SJCRH30 (cell line): ENCODE data around the gene ARAP2. TPM values are rescaled to one million over a fixed set of nuclear protein-coding genes. Genes with fewer than 3 reads are reported as not detected.
A peak's percentile ranks its signal among the peaks of the same experiment; 100 is the strongest.

Experiments used
- DNase-seq, 2 experiments: peaks; one replicate each; pipeline ENCODE4 v3.0.0-alpha.2; 2015 to 2020
- H3K27ac ChIP-seq: fragments of 250-450 bp; sonication (Bioruptor Pico); 2 replicates; pipeline ENCODE4 v1.5.1; 2020; ENCODE audit warnings: mild to moderate bottlenecking, moderate library complexity
- H3K27me3 ChIP-seq: fragments of 250-450 bp; sonication (Bioruptor Pico); 2 replicates; pipeline ENCODE4 v1.5.1; 2020; ENCODE audit warnings: mild to moderate bottlenecking, moderate library complexity
- H3K36me3 ChIP-seq: fragments of 250-450 bp; sonication (Bioruptor Pico); 2 replicates; pipeline ENCODE4 v1.5.1; 2020; ENCODE audit warnings: mild to moderate bottlenecking, moderate library complexity
- H3K4me1 ChIP-seq: fragments of 250-450 bp; sonication (Bioruptor Pico); 2 replicates; pipeline ENCODE4 v1.5.1; 2020; ENCODE audit warnings: mild to moderate bottlenecking, moderate library complexity
- H3K4me3 ChIP-seq: fragments of 250-450 bp; sonication (Bioruptor Pico); 2 replicates; pipeline ENCODE4 v1.5.1; 2020; ENCODE audit warnings: mild to moderate bottlenecking, moderate library complexity
- H3K9me3 ChIP-seq: fragments of 250-450 bp; sonication (Bioruptor Pico); replicated peaks from 2 replicates; pipeline ENCODE4 v1.5.1; 2020; ENCODE audit warnings: mild to moderate bottlenecking, moderate library complexity
- total RNA-seq: library from RNA; depleted of rRNA; stranded (reverse); fragments of >200 nt; shearing (Covaris generic); gene quantifications from 2 replicates; pipeline ENCODE4 v1.2.3, GENCODE V29; 2014

Gene ARAP2
- total RNA-seq, 1 experiment from 2014 or later: 1.3 TPM

DNA sequence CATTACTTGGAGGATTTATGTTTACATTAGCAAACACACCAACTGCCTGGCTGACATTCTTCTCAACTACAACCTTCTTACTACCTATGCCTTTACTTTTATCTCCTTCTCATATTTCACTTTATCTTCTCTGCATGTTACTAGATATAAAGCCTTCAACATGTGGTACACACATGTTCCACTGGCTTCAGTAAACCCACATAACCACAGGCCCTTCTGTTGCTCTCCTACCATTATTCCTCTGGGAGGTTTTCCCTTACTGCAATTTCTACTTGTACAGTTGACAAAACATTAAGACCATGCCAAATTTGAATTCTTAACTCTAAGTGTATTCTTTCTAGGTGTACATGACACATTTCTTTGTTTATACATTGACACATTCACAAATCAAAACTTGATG, 133.1 kb downstream of the ARAP2 start:
- H3K4me1 ChIP-seq: no peaks in the 10 kb centered on the region
- H3K36me3 ChIP-seq: no peaks in the 10 kb centered on the region
- no peak overlapping the region for H3K27ac ChIP-seq
- no peak overlapping the region for H3K4me3 ChIP-seq
- H3K27me3 ChIP-seq: no peaks in the 10 kb centered on the region
- no peaks in the 10 kb centered on the region for H3K9me3 ChIP-seq
- peak; percentile 2 to 38 for DNase-seq

DNA sequence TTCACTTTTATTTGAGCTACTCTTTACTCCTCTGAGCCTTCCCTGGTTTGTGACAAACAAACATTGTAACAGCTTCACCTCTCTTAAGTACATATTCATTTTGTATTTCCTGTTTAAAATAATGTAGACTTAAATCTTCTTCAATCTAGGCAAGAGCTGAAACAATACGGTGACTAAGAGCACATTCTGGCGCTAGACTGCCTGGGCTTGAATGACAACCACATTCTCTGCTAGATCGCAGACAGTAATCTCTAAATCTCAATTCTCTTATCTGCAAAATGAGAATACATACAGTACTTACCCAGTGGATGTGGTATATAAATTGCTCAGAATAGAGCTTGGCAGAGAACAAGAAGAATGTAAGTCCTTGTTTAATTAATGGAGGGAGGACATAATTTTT, 144.8 kb downstream of the ARAP2 start:
- Histone ChIP-seq H3K27me3 (no peaks in the 10 kb centered on the region), H3K9me3 (no peaks in the 10 kb centered on the region), H3K4me3 (no peak overlapping the region), H3K4me1 (no peaks in the 10 kb centered on the region), H3K27ac (no peak overlapping the region), H3K36me3 (no peaks in the 10 kb centered on the region)
- DNase-seq: no peak

DNA sequence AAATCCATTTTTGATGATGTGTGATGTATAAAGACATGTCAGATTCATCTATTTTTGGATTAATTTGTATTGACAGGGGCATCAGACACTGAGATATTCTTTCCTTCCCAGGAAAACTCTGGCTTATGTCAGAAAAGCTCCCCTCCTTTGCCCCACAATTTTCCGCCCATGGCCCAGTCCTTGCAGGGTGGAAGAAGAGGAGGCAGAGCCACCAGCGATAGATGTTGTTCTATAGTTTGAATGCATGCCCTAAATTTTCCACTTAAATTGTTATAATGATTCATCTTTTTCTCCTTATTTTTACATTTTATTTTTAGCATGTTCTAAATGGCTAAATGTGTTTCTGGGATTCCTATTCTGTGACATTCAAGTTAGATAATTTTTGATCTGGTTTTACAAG, 149.3 kb downstream of the ARAP2 start:
- Histone ChIP-seq H3K27ac (no peak overlapping the region), H3K27me3 (no peaks in the 10 kb centered on the region), H3K4me1 (no peaks in the 10 kb centered on the region), H3K9me3 (no peaks in the 10 kb centered on the region), H3K4me3 (no peak overlapping the region), H3K36me3 (no peaks in the 10 kb centered on the region)
- no peak for DNase-seq

DNA sequence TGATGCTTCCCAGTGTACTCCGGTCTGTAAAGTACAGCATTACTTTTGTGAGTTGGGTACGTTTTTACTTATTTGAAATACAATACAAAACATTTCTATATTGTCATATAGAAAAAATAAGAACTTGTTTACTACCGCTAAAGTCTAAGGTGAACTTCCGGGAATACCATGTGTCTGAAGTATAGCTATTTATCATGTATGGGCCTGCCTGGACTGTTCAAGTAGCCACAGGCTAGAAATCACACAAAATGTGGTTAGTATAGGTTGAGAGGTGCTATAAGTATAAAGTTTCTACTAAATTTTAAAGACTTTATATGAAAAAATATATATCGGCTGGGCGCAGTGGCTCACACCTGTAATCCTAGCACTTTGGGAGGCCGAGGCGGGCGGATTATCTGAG, 152.3 kb downstream of the ARAP2 start:
- Histone ChIP-seq H3K27ac (no peak overlapping the region), H3K9me3 (no peaks in the 10 kb centered on the region), H3K36me3 (no peaks in the 10 kb centered on the region), H3K4me3 (no peak overlapping the region), H3K4me1 (no peaks in the 10 kb centered on the region), H3K27me3 (no peaks in the 10 kb centered on the region)
- no peak for DNase-seq

DNA sequence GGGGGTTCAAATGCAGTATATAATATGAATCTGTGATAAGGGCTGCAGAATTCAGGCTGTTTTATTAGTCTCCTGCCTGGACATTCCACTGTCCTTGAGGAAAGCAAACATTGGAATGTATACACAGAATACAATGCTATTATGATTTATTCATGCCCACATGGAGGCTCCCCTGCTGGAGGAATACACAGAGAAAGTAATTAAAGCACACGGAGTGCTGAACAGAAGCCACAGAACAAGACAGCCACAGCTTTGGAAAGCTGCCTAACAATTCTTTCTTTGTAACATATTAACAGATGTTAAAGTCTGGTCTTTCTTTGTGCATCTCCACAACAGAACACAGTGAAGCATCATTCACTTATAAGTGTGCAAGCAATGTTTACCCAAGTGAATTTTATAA, 155.8 kb downstream of the ARAP2 start:
- no peaks in the 10 kb centered on the region for H3K9me3 ChIP-seq
- H3K27ac ChIP-seq: no peak overlapping the region
- no peaks in the 10 kb centered on the region for H3K36me3 ChIP-seq
- no peaks in the 10 kb centered on the region for H3K27me3 ChIP-seq
- H3K4me1 ChIP-seq: no peaks in the 10 kb centered on the region
- peak; percentile 4 to 22 for DNase-seq
- H3K4me3 ChIP-seq: no peak overlapping the region

DNA sequence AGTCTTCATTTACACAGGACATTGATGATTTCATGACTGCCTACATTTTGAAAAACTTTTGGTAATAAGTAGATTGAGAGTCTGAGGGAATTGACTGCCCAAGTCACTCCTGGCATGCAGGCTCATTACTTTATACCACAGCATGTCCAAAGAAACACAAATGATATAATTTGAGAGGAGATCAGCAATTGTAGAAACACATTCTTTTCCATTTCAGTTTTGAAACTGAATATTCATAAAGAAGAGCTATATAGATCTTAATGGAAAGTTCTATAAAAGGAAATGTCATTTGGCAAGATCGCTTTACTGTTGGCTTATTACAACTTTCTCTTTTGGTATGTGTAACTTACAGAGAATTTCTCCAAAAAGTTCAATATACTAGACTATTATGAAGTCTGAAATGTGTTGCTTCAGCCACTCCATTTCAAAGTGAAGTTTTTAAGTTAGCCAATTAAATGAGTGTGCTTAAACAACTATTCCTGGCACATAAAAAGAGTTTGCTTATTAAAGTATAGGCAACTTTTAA, 158.0 kb downstream of the ARAP2 start:
- no peak overlapping the region for H3K4me3 ChIP-seq
- H3K27me3 ChIP-seq: no peaks in the 10 kb centered on the region
- H3K9me3 ChIP-seq: no peaks in the 10 kb centered on the region
- H3K36me3 ChIP-seq: no peaks in the 10 kb centered on the region
- H3K4me1 ChIP-seq: no peaks in the 10 kb centered on the region
- DNase-seq: no peak
- H3K27ac ChIP-seq: no peak overlapping the region

DNA sequence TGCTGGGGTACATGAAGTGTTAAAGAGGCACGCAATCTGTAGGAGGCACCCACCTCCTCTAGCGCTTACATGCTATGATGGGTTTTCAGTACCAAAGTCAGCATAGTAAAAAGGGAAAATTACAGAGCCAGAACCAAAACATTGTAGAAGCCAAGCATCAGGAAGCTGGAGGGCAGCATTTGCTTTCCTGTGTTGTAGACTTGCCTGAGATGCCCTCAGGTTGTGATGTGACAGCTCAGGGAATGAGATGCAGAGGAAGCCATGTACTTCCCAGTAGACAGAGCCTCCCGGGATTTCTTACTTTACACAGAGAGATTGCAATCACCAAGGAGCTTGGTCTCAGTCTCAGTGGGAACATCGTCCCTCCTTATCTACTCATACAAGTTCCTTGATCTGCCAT, 161.5 kb downstream of the ARAP2 start:
- no peak for DNase-seq
- H3K27ac ChIP-seq: no peak overlapping the region
- no peak overlapping the region for H3K4me3 ChIP-seq
- no peaks in the 10 kb centered on the region for H3K9me3 ChIP-seq
- H3K36me3 ChIP-seq: no peaks in the 10 kb centered on the region
- no peaks in the 10 kb centered on the region for H3K27me3 ChIP-seq
- no peaks in the 10 kb centered on the region for H3K4me1 ChIP-seq

DNA sequence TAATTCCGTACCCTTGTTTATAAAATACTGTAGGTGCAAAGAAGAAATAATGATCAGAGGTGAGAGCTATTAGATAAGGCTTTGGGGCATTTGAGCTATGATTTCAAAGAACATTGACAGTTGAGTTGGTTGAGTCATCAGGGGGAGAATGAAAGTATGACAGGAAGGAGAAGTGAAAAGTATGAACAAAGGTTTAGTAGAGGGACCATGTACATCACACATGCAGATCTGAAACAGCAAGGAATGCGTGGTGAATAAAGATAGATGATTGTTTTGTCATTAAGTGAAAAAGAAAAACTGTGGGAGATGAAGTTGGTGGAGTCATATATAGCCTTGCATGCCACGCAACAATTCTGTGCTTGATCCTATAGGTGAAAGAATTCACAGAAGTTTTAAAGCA, 163.1 kb downstream of the ARAP2 start:
- Histone ChIP-seq H3K4me3 (no peak overlapping the region), H3K9me3 (no peaks in the 10 kb centered on the region), H3K4me1 (no peaks in the 10 kb centered on the region), H3K27me3 (no peaks in the 10 kb centered on the region), H3K36me3 (no peaks in the 10 kb centered on the region), H3K27ac (no peak overlapping the region)
- DNase-seq: no peak

DNA sequence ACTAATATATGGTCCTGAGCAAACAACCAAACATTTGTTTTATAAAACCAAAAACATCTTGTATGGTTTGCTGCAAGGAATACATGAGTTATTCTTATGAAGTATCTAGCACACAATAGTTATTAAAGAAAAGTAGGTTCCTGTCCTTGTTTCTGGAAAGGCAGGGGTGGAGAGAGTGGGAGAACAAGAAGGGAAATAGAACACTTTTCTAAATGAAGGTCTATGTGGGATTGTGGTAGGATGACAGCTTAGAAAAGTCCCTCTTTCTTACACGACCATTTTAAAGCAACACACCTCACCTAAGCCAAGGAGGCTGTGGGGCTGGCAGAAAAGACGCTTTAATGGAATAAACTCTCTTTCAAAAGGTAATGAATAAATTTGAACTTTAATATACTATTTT, 164.6 kb downstream of the ARAP2 start:
- Histone ChIP-seq H3K9me3 (no peaks in the 10 kb centered on the region), H3K27me3 (no peaks in the 10 kb centered on the region), H3K4me1 (no peaks in the 10 kb centered on the region), H3K27ac (no peak overlapping the region), H3K4me3 (no peak overlapping the region), H3K36me3 (no peaks in the 10 kb centered on the region)
- no peak for DNase-seq

DNA sequence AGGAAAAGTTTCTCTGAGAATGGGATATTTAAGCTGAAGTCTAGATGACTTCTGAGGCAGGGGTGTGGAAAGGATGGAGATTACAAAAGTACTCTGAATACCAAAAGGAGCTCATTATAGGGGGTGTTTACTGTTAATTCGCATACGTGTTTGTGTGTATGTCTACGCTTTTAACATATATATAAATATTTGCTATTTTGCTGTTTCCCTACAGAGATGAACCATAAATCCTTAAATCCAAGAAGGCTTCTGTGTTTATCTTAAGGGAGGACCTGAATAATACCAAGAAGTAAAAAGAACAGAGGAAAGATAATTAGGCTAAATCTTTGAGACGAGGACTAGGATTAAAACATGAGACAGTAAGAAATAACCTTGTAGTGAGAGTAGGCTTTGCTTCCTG, 166.0 kb downstream of the ARAP2 start:
- Histone ChIP-seq H3K4me1 (no peaks in the 10 kb centered on the region), H3K4me3 (no peak overlapping the region), H3K36me3 (no peaks in the 10 kb centered on the region), H3K9me3 (no peaks in the 10 kb centered on the region), H3K27ac (no peak overlapping the region), H3K27me3 (no peaks in the 10 kb centered on the region)
- no peak for DNase-seq

DNA sequence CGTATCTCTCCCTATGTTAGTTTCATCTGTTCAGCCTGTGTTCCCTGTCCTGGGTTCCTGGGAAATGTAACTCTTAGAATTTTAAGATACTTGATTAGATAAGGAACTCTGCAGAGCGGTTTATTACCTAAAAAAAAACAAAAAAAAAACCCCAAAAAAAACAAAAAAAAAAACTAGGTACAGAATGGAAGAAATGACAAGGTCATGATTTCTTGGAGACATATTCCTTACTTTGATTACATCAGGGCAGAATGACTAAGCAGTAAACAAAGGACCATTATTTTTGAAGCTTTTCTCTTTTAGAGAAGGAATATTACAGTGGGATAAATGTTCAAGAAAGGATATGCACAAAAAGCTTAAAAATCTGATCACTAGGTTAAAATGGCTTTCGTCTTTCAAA, 171.8 kb downstream of the ARAP2 start:
- Histone ChIP-seq H3K27ac (no peak overlapping the region), H3K9me3 (no peaks in the 10 kb centered on the region), H3K4me1 (no peaks in the 10 kb centered on the region), H3K36me3 (no peaks in the 10 kb centered on the region), H3K4me3 (no peak overlapping the region), H3K27me3 (no peaks in the 10 kb centered on the region)
- DNase-seq: no peak

DNA sequence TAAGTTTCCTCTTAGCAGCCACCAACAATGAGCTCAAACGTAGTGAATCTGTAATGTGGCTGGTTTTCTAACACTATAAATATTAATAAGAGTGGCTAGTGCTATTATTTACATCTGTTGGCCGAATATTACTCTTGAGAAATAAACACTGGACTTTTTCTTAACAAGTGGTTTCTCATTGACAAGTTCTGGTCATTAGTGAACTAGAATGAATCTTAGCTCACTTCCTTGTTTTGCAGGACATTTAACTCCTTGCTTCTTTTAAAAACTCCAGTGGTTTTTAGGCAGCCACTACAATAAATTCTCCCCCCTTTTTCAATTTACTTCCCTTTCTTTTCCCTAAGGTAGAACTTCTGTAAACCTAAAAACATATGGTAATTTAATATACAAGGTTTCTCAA, 177.2 kb downstream of the ARAP2 start:
- no peaks in the 10 kb centered on the region for H3K36me3 ChIP-seq
- H3K27ac ChIP-seq: no peak overlapping the region
- no peaks in the 10 kb centered on the region for H3K4me1 ChIP-seq

DNA sequence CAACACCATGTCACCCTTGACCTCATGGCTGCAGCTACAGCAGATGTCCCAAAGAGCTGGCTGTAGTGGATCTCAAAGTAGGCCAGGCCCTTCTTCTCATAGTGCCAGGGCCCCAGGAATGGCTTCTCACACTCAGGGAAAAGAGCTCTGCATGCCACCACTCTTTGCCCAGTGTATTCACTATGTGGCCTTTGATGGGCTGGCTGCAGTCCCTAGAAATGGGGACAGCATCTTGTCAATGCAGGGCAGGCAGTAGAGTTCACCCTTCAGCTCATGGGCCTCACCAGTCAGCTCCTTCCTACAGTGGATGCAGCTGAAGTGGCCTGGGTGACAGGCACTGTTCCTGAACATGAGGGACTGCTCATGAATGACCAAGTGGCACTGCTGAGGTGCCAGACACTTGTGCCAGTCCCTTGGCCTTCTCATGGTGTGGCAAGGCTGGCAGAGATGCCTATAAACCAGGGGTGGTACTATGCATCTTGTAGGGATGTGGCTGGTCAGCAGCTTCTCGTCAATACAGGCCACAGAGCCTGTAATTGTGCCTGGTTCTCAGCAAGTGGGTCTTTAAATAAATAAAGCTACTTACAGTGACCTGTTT, 178.9 kb downstream of the ARAP2 start:
- Histone ChIP-seq H3K36me3 (no peaks in the 10 kb centered on the region), H3K4me3 (no peak overlapping the region), H3K4me1 (no peaks in the 10 kb centered on the region), H3K9me3 (no peaks in the 10 kb centered on the region), H3K27ac (no peak overlapping the region), H3K27me3 (no peaks in the 10 kb centered on the region)
- no peak for DNase-seq

More for the DNA sequence above, 177.2 kb downstream of the ARAP2 start:
- H3K27me3 ChIP-seq: no peaks in the 10 kb centered on the region
- no peak for DNase-seq
- H3K9me3 ChIP-seq: no peaks in the 10 kb centered on the region
- no peak overlapping the region for H3K4me3 ChIP-seq

DNA sequence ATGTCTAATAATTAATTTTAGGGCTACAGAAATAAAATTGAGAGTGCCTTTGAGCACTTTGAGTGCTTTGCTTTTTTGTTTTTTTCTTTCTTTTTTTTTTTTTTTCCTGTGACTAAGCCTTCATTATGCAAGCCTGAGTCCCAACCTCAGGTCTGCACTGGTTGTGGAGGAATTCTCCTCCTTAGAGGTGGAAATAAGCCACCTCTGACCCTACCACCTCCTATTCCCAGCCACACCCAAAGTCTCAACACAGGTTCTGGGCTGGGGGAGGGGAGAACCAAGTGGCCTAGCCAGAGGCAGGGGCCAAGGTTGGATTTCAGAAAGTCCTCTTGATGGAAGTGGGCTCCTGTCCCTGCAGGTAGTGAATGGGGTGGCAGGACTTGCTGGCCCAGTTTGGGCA, 180.2 kb downstream of the ARAP2 start:
- Histone ChIP-seq H3K36me3 (no peaks in the 10 kb centered on the region), H3K27me3 (no peaks in the 10 kb centered on the region), H3K4me1 (no peaks in the 10 kb centered on the region), H3K4me3 (no peak overlapping the region), H3K9me3 (no peaks in the 10 kb centered on the region), H3K27ac (no peak overlapping the region)
- no peak for DNase-seq

DNA sequence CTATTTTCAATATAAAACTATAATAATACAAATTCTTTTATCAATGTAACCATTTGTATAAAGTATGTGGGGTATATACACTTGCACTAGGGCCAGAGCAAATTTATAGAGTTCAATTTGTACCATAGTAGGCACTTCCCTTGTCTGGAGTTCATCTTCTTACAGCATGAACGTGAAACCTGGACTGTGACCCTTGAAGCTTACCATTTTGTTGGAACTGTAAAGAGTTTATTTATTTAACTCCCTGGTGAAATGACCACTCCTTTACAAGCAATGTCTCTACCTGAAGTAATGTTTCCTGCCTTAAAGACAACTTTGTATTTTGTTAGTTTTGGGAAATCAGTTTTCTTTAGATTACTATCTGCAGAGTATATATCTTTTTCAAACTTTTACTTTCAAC, 188.2 kb downstream of the ARAP2 start:
- Histone ChIP-seq H3K27ac (no peak overlapping the region), H3K4me1 (peaks cover 3% of the 10 kb centered on the region; the same call in 1 of the 2 replicates), H3K4me3 (no peak overlapping the region), H3K9me3 (no peaks in the 10 kb centered on the region), H3K27me3 (no peaks in the 10 kb centered on the region), H3K36me3 (no peaks in the 10 kb centered on the region)
- DNase-seq: no peak

DNA sequence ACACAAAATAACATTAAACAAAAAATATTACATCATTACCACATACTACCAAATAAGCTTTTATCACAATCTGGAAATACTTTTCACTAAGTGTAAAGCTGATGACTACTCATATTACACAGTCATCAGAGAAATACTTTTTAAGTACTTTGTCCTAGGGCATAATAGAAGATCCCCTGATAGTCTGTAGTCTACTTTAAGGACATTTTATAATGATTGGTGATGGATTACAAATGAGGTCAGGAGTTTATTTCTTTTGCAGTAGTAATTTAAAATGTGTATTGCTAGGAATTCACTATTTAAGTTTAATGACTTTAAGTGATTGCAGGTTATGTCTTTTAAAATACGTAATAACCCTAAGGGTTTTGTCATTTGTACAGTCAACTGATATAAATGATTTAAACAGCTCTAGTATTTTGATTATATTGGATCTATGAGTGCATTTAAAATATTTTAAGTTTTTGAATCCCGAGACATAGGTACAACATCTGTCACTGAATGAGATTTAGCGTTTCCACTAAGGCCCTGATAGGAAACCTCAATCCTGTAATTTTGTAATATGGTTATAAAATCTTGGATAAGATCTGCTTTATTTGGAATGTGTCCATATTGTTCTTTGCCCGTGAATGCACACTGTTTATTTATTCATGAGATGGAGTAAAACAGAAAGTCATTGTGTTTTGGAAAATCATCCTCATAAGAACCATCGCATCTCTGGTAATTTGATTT, 189.5 kb downstream of the ARAP2 start:
- Histone ChIP-seq H3K4me3 (no peak overlapping the region), H3K9me3 (no peaks in the 10 kb centered on the region), H3K27ac (no peak overlapping the region), H3K36me3 (no peaks in the 10 kb centered on the region), H3K27me3 (no peaks in the 10 kb centered on the region), H3K4me1 (peaks cover 3% of the 10 kb centered on the region; the same call in 1 of the 2 replicates)
- DNase-seq: peak in 1 of 2 experiments; percentile 34
